HG03378 (cell line): ENCODE data around the gene PRDM16.

Source experiments
- ATAC-seq: cut with Tn5 transposase; IDR thresholded peaks from one replicate; pipeline ENCODE4 v1.9.1; 2021; ENCODE audit warnings: mild to moderate bottlenecking, moderate library complexity; ENCODE audit not compliant: unreplicated experiment

Gene PRDM16

GRCh38 chr1:3347257-3348020, 278.4 kb downstream of the PRDM16 start:
- no peak for ATAC-seq

GRCh38 chr1:3348196-3348865, 279.3 kb downstream of the PRDM16 start:
- ATAC-seq = no peak

GRCh38 chr1:3349161-3349967, 280.4 kb downstream of the PRDM16 start:
- ATAC-seq = no peak

- ATAC-seq = no peak
These were observed 280.9 kb downstream of the PRDM16 start for GRCh38 chr1:3349968-3350299.

GRCh38 chr1:3350506-3351261, 281.7 kb downstream of the PRDM16 start:
- no peak for ATAC-seq

GRCh38 chr1:3351449-3352298, 282.7 kb downstream of the PRDM16 start:
- no peak for ATAC-seq

- no peak for ATAC-seq
These were observed 283.4 kb downstream of the PRDM16 start for GRCh38 chr1:3352299-3352951.

- no peak for ATAC-seq
These were observed 283.9 kb downstream of the PRDM16 start for GRCh38 chr1:3352952-3353331.

- ATAC-seq = no peak
These were observed 284.9 kb downstream of the PRDM16 start for GRCh38 chr1:3353876-3354275.

- no peak for ATAC-seq
These were observed 286.1 kb downstream of the PRDM16 start for GRCh38 chr1:3355089-3355488.

- ATAC-seq = no peak
These were observed 287.2 kb downstream of the PRDM16 start for GRCh38 chr1:3355894-3356826.

GRCh38 chr1:3356827-3357460, 287.9 kb downstream of the PRDM16 start:
- no peak for ATAC-seq

GRCh38 chr1:3357526-3358297, 288.7 kb downstream of the PRDM16 start:
- ATAC-seq = no peak

- no peak for ATAC-seq
These were observed 290.3 kb downstream of the PRDM16 start for GRCh38 chr1:3359351-3359750.

- ATAC-seq = no peak
These were observed 290.9 kb downstream of the PRDM16 start for GRCh38 chr1:3359756-3360440.

- ATAC-seq = no peak
These were observed 291.7 kb downstream of the PRDM16 start for GRCh38 chr1:3360646-3361257.
